Right lobe of liver (tissue), 4 donors: Measurements from ENCODE around the gene CTXN2.

Experiments
- POLR2A ChIP-seq: fragments of 450-650 bp; IDR thresholded peaks from one replicate; pipeline ENCODE4 v1.6.1; 2017; ENCODE audit warnings: antibody characterized with exemption, mild to moderate bottlenecking
- TF ChIP-seq, protein P1 (sequence below), 4 donors: fragments of 200-600 bp in 3 of 4; fragments of 450-650 bp in 1 of 4; IDR thresholded peaks; one replicate each; pipeline versions ENCODE4 v1.5.1 to v1.8.0; 2016 to 2022; ENCODE audit warnings: antibody characterized with exemption in 4 of 4, mild to moderate bottlenecking in 2 of 4
- donor health status: DM: no; HTN: no; CAD: no.
- donor health status: DM: no; HTN: no; CAD: no.
- donor health status: DM: no; HTN: yes; CAD: no.

DNA sequence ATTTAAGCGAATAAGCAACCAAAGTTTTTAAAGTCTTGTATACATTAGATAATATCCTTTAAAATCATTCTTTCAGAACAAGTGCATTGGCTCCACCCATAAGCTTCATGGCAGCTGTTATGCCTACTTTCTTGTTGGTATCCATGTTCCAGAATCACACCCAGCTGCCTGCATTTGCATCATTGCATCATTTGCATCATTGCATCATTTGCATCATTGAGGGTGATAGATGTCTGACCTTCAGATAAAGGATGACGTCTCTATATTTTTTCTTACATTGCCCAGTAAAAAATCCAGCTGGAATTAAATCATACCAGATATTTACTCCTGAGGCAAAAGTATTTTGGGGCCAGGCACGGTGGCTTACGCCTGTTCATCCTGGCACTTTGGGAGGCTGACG is 56.9 kb downstream of the CTXN2 start:
- TF ChIP-seq, protein P1, sequence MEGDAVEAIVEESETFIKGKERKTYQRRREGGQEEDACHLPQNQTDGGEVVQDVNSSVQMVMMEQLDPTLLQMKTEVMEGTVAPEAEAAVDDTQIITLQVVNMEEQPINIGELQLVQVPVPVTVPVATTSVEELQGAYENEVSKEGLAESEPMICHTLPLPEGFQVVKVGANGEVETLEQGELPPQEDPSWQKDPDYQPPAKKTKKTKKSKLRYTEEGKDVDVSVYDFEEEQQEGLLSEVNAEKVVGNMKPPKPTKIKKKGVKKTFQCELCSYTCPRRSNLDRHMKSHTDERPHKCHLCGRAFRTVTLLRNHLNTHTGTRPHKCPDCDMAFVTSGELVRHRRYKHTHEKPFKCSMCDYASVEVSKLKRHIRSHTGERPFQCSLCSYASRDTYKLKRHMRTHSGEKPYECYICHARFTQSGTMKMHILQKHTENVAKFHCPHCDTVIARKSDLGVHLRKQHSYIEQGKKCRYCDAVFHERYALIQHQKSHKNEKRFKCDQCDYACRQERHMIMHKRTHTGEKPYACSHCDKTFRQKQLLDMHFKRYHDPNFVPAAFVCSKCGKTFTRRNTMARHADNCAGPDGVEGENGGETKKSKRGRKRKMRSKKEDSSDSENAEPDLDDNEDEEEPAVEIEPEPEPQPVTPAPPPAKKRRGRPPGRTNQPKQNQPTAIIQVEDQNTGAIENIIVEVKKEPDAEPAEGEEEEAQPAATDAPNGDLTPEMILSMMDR (IDR thresholded peaks at IDR 0.05): no peak
- no peak for TF ChIP-seq POLR2A
